ENCODE measurements around the gene ELK3.

GRCh38 chr12:96295532-96296160 lies 101.5 kb downstream of the ELK3 start:
- TF ChIP-seq CTCF (IDR thresholded peaks at IDR 0.05) (no peak), POLR2A (IDR thresholded peaks at IDR 0.05) (no peak)

Measured in body of pancreas (tissue), 4 donors.